Neural progenitor cell (in vitro differentiated cells): ENCODE results near the gene LRRC75A. TPM values are rescaled to one million over a fixed set of nuclear protein-coding genes. Genes with fewer than 3 reads are reported as not detected.

Experiments used
- DNase-seq: peaks from one replicate; pipeline ENCODE4 v3.0.0-alpha.2; 2016; ENCODE audit warnings: low spot score
- H2AFZ ChIP-seq: fragments of 200-600 bp; sonication (generic); replicated peaks from 2 replicates; pipeline ENCODE4 v1.6.1; 2016; ENCODE audit warnings: antibody characterized with exemption
- H3F3A ChIP-seq: fragments of 200-600 bp; sonication (generic); 2 replicates; pipeline ENCODE4 v1.6.1; 2016; ENCODE audit warnings: antibody characterized with exemption, low read depth
- H3K27ac ChIP-seq: fragments of 200-600 bp; sonication (generic); 2 replicates; pipeline ENCODE4 v1.5.1; 2016; ENCODE audit warnings: mild to moderate bottlenecking
- H3K27me3 ChIP-seq: fragments of 200-600 bp; sonication (generic); 2 replicates; pipeline ENCODE4 v1.6.1; 2016; ENCODE audit warnings: mild to moderate bottlenecking, moderate library complexity
- H3K36me3 ChIP-seq: fragments of 200-600 bp; sonication (generic); 2 replicates; pipeline ENCODE4 v1.5.1; 2016
- H3K4me1 ChIP-seq: fragments of 200-600 bp; sonication (generic); 2 replicates; pipeline ENCODE4 v1.6.1; 2016; ENCODE audit warnings: mixed run types
- H3K4me2 ChIP-seq: fragments of 200-600 bp; sonication (generic); 2 replicates; pipeline ENCODE4 v1.6.1; 2016
- H3K4me3 ChIP-seq: fragments of 200-600 bp; sonication (generic); 2 replicates; pipeline ENCODE4 v1.5.1; 2016
- H3K79me2 ChIP-seq: fragments of 200-600 bp; sonication (generic); 2 replicates; pipeline ENCODE4 v1.6.1; 2016; ENCODE audit warnings: low read depth
- H3K9ac ChIP-seq: fragments of 200-600 bp; sonication (generic); 2 replicates; pipeline ENCODE4 v1.6.1; 2016
- H3K9me3 ChIP-seq: fragments of 200-600 bp; sonication (generic); 2 replicates; pipeline ENCODE4 v1.5.1; 2016; ENCODE audit warnings: low read depth
- H4K20me1 ChIP-seq: fragments of 200-600 bp; sonication (generic); 2 replicates; pipeline ENCODE4 v1.6.1; 2016; ENCODE audit warnings: low read depth
- H3K27ac Mint-ChIP-seq: 3 replicates; pipeline ENCODE4 v1.8.0; 2021; ENCODE audit warnings: mixed read lengths
- H3K27me3 Mint-ChIP-seq: 2 replicates; pipeline ENCODE4 v1.8.0; 2022; ENCODE audit warnings: low read depth, mild to moderate bottlenecking, inconsistent platforms, moderate library complexity, mixed read lengths; ENCODE audit not compliant: insufficient read depth
- H3K36me3 Mint-ChIP-seq: 3 replicates; pipeline ENCODE4 v1.8.0; 2021; ENCODE audit warnings: mixed read lengths
- H3K4me1 Mint-ChIP-seq: 3 replicates; pipeline ENCODE4 v1.8.0; 2021; ENCODE audit warnings: mixed read lengths
- H3K4me3 Mint-ChIP-seq: 3 replicates; pipeline ENCODE4 v1.8.0; 2021; ENCODE audit warnings: mild to moderate bottlenecking, moderate library complexity, mixed read lengths
- H3K9me3 Mint-ChIP-seq: 3 replicates; pipeline ENCODE4 v1.8.0; 2020; ENCODE audit warnings: mixed read lengths
- CTCF ChIP-seq: fragments of 200-600 bp; sonication (generic); IDR thresholded peaks from 2 replicates; pipeline ENCODE4 v1.5.1; 2017; ENCODE audit warnings: antibody characterized with exemption, mild to moderate bottlenecking
- EZH2 ChIP-seq: fragments of 200-600 bp; sonication (generic); IDR thresholded peaks from 2 replicates; pipeline ENCODE4 v1.6.1; 2017; ENCODE audit warnings: antibody characterized with exemption, mild to moderate bottlenecking, moderate library complexity
- EZH2phosphoT487 ChIP-seq: fragments of 200-600 bp; sonication (generic); IDR thresholded peaks from 2 replicates; pipeline ENCODE4 v1.6.1; 2017; ENCODE audit warnings: antibody characterized with exemption
- total RNA-seq: library from RNA; depleted of rRNA; stranded (reverse); fragments of >200 nt; gene quantifications from 2 replicates; pipeline ENCODE4 v1.2.3, GENCODE V29; 2015; ENCODE audit warnings: low replicate concordance

Gene LRRC75A
- total RNA-seq, 1 donor from 2014 or later = 4.0 TPM

GRCh38 chr17:16511593-16511992, 19.6 kb upstream of the LRRC75A start:
- Mint-ChIP-seq H3K4me1 (peaks cover 50% of the 10 kb centered on the region), H3K27ac (peak overlapping the region; percentile 6), H3K4me3 (no peak overlapping the region), H3K36me3 (peaks cover 1% of the 10 kb centered on the region), H3K27me3 (peaks cover 3% of the 10 kb centered on the region), H3K9me3 (peaks cover 2% of the 10 kb centered on the region)
- no peak overlapping the region for H3K9ac ChIP-seq
- peak overlapping the region; percentile 18 for H3K27ac ChIP-seq
- no peaks in the 10 kb centered on the region for H3K9me3 ChIP-seq
- peaks cover 16% of the 10 kb centered on the region for H3K4me1 ChIP-seq
- DNase-seq = no peak
- H3K4me3 ChIP-seq = no peak overlapping the region
- peak overlapping the region; percentile 59 for H3K4me2 ChIP-seq
- H3K79me2 ChIP-seq = no peaks in the 10 kb centered on the region
- TF ChIP-seq CTCF (no peak), EZH2phosphoT487 (no peak), EZH2 (no peak)
- H4K20me1 ChIP-seq = no peaks in the 10 kb centered on the region
- H3F3A ChIP-seq = peaks cover 13% of the 10 kb centered on the region
- peaks cover 14% of the 10 kb centered on the region for H3K27me3 ChIP-seq
- H2AFZ ChIP-seq = peak overlapping the region; percentile 13
- H3K36me3 ChIP-seq = no peaks in the 10 kb centered on the region

DNA sequence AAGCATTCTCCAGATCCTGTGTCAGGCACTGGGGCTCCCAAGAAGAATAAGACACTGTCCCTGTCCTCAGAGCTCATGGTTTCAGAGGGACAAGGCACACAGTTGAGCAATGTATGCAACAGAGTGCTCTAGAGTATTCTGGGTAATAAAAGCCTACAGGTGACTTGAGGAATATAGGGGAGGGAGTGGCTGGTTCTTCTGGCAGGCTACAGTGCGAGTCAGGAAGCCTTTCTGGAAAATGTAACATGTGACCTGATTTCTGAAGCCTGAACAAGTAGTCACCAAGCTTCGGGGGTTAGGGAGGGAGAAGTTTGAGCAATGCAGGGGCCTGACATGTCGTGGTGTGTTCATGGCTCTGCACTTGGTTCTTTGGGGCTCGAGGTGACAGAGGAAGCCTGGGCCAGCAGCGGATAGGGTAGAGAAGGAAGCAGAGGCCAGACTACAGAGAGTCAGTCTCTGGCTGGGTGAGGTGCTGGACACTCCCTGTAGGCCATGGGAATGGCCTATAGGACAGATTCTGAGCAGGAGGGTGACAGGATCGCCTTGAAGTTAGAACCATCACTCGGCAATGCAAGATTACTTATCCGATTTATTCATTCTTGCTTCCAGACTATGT, 16.0 kb upstream of the LRRC75A start:
- no peak overlapping the region for H3K9ac ChIP-seq
- H4K20me1 ChIP-seq = no peaks in the 10 kb centered on the region
- peaks cover 13% of the 10 kb centered on the region for H3F3A ChIP-seq
- TF ChIP-seq CTCF = no peak
- no peak overlapping the region for H2AFZ ChIP-seq
- no peaks in the 10 kb centered on the region for H3K9me3 ChIP-seq
- H3K4me1 ChIP-seq = peaks cover 16% of the 10 kb centered on the region
- Mint-ChIP-seq H3K4me3 (no peak overlapping the region), H3K4me1 (peaks cover 36% of the 10 kb centered on the region), H3K36me3 (no peaks in the 10 kb centered on the region), H3K27me3 (no peaks in the 10 kb centered on the region), H3K27ac (peak overlapping the region; percentile 93), H3K9me3 (no peaks in the 10 kb centered on the region)
- H3K27ac ChIP-seq = no peak overlapping the region
- H3K4me2 ChIP-seq = no peak overlapping the region
- no peaks in the 10 kb centered on the region for H3K79me2 ChIP-seq
- no peaks in the 10 kb centered on the region for H3K27me3 ChIP-seq
- no peak for DNase-seq
- H3K36me3 ChIP-seq = no peaks in the 10 kb centered on the region
- no peak overlapping the region for H3K4me3 ChIP-seq

- Mint-ChIP-seq H3K27me3 (no peaks in the 10 kb centered on the region), H3K4me1 (peaks cover 22% of the 10 kb centered on the region), H3K9me3 (no peaks in the 10 kb centered on the region), H3K4me3 (no peak overlapping the region), H3K27ac (no peak overlapping the region), H3K36me3 (no peaks in the 10 kb centered on the region)
- no peaks in the 10 kb centered on the region for H4K20me1 ChIP-seq
- peak; percentile 22 for TF ChIP-seq CTCF
- TF ChIP-seq EZH2phosphoT487 = no peak
- TF ChIP-seq EZH2 = no peak
- DNase-seq = no peak
- no peaks in the 10 kb centered on the region for H3K36me3 ChIP-seq
- H3K27me3 ChIP-seq = no peaks in the 10 kb centered on the region
- no peaks in the 10 kb centered on the region for H3K9me3 ChIP-seq
- H3K79me2 ChIP-seq = no peaks in the 10 kb centered on the region
- no peak overlapping the region for H3K27ac ChIP-seq
- no peak overlapping the region for H2AFZ ChIP-seq
- peaks cover under 1% of the 10 kb centered on the region for H3F3A ChIP-seq
- no peak overlapping the region for H3K4me3 ChIP-seq
- peaks cover under 1% of the 10 kb centered on the region for H3K4me1 ChIP-seq
- H3K9ac ChIP-seq = no peak overlapping the region
- no peak overlapping the region for H3K4me2 ChIP-seq
Measured at GRCh38 chr17:16506188-16506587, 14.2 kb upstream of the LRRC75A start.
